CD14-positive monocyte (primary cell): Measurements from ENCODE around the gene CYP4F12. TPM values are rescaled to one million over a fixed set of nuclear protein-coding genes. Genes with fewer than 3 reads are reported as not detected.

ENCODE experiments used
- DNase-seq, 3 donors: peaks; one replicate each; pipeline ENCODE4 v3.0.0-alpha.2; 2011 to 2022
- H2AFZ ChIP-seq: 2 replicates; pipeline ENCODE4 v1.6.0; 2012; ENCODE audit warnings: mild to moderate bottlenecking, low read depth, low read length, inconsistent platforms; ENCODE audit not compliant: insufficient read depth, poor library complexity, severe bottlenecking
- H3K27ac ChIP-seq, 2 donors: 1 replicate in 1 of 2; 2 replicates in 1 of 2; pipeline ENCODE4 v1.5.1; 2012 to 2013; ENCODE audit warnings: low read length in 2 of 2, control low read depth in 1 of 2, inconsistent platforms in 1 of 2, low read depth in 1 of 2, mild to moderate bottlenecking in 1 of 2
- H3K27me3 ChIP-seq, 2 donors: one replicate each; pipeline versions ENCODE4 v1.6.0 to v1.6.1; 2011 to 2013; ENCODE audit warnings: low read length in 2 of 2; ENCODE audit not compliant: control insufficient read depth in 2 of 2, insufficient read depth in 2 of 2
- H3K36me3 ChIP-seq, 2 donors: replicated peaks in 1 of 2; 1 replicate in 1 of 2; 2 replicates in 1 of 2; pipeline versions ENCODE4 v1.5.1 to v1.6.1; 2012 to 2013; ENCODE audit warnings: low read length in 2 of 2, control low read depth in 1 of 2, inconsistent platforms in 1 of 2, mild to moderate bottlenecking in 1 of 2; ENCODE audit not compliant: insufficient read depth in 2 of 2, control insufficient read depth in 1 of 2
- H3K4me1 ChIP-seq, 2 donors: 1 replicate in 1 of 2; 2 replicates in 1 of 2; pipeline versions ENCODE4 v1.5.1 to v1.6.1; 2012 to 2013; ENCODE audit warnings: low read length in 2 of 2, control low read depth in 1 of 2, inconsistent platforms in 1 of 2, mild to moderate bottlenecking in 1 of 2, moderate library complexity in 1 of 2; ENCODE audit not compliant: insufficient read depth in 2 of 2, control insufficient read depth in 1 of 2
- H3K4me2 ChIP-seq: replicated peaks from 2 replicates; pipeline ENCODE3; 2012; ENCODE audit warnings: low read length, moderate library complexity, mild to moderate bottlenecking; ENCODE audit not compliant: poor library complexity, severe bottlenecking; ENCODE audit errors: extremely low read depth
- H3K4me3 ChIP-seq, 3 experiments: fragments of 200-600 bp in 1 of 3; sonication (generic) in 1 of 3; replicated peaks in 1 of 3; 1 replicate in 2 of 3; 2 replicates in 1 of 3; pipeline ENCODE4 v1.5.1; 2011 to 2013; ENCODE audit warnings: low read length in 3 of 3, mild to moderate bottlenecking in 3 of 3, control low read depth in 2 of 3, low read depth in 2 of 3, inconsistent platforms in 1 of 3, moderate library complexity in 1 of 3
- H3K79me2 ChIP-seq: 2 replicates; pipeline ENCODE4 v1.6.0; 2012; ENCODE audit warnings: mild to moderate bottlenecking, control low read depth, inconsistent platforms, low read length, moderate library complexity; ENCODE audit not compliant: insufficient read depth
- H3K9ac ChIP-seq: 2 replicates; pipeline ENCODE4 v1.6.0; 2017; ENCODE audit warnings: low read length, mild to moderate bottlenecking; ENCODE audit not compliant: insufficient read depth, poor library complexity, severe bottlenecking
- H3K9me3 ChIP-seq, 2 donors: replicated peaks in 1 of 2; 1 replicate in 1 of 2; 2 replicates in 1 of 2; pipeline versions ENCODE4 v1.5.1 to v1.6.1; 2012 to 2013; ENCODE audit warnings: low read length in 2 of 2, control low read depth in 1 of 2; ENCODE audit not compliant: control insufficient read depth in 1 of 2, insufficient read depth in 1 of 2
- H4K20me1 ChIP-seq: 2 replicates; pipeline ENCODE4 v1.6.0; 2012; ENCODE audit warnings: mild to moderate bottlenecking, low read length, control low read depth, moderate library complexity; ENCODE audit not compliant: insufficient read depth
- H3K27ac Mint-ChIP-seq, 7 donors: one replicate each; pipeline ENCODE4 v1.8.0; 2020; ENCODE audit warnings: mild to moderate bottlenecking in 7 of 7, mixed read lengths in 7 of 7, moderate library complexity in 6 of 7, inconsistent platforms in 2 of 7
- H3K27me3 Mint-ChIP-seq, 3 donors: one replicate each; pipeline ENCODE4 v1.8.0; 2021 to 2022; ENCODE audit warnings: low read depth in 3 of 3, mild to moderate bottlenecking in 3 of 3, mixed read lengths in 3 of 3, moderate library complexity in 3 of 3, inconsistent platforms in 1 of 3
- H3K36me3 Mint-ChIP-seq, 2 donors: one replicate each; pipeline ENCODE4 v1.8.0; 2020; ENCODE audit warnings: mixed read lengths in 2 of 2, inconsistent platforms in 1 of 2, mild to moderate bottlenecking in 1 of 2
- H3K4me1 Mint-ChIP-seq: one replicate; pipeline ENCODE4 v1.8.0; 2020; ENCODE audit warnings: mild to moderate bottlenecking, mixed read lengths
- H3K4me3 Mint-ChIP-seq, 2 donors: one replicate each; pipeline ENCODE4 v1.8.0; 2020; ENCODE audit warnings: mild to moderate bottlenecking in 2 of 2, mixed read lengths in 2 of 2, moderate library complexity in 1 of 2
- H3K9me3 Mint-ChIP-seq, 7 donors: one replicate each; pipeline ENCODE4 v1.8.0; 2020 to 2022; ENCODE audit warnings: mixed read lengths in 7 of 7, mild to moderate bottlenecking in 6 of 7, moderate library complexity in 6 of 7, inconsistent platforms in 2 of 7
- CTCF ChIP-seq: fragments of 200-600 bp; IDR thresholded peaks from one replicate; pipeline ENCODE4 v1.8.0; 2022; ENCODE audit warnings: antibody characterized with exemption, mild to moderate bottlenecking
- WGBS: methylation state at CpG from one replicate; pipeline ENCODE4 v1.1.5; 2013; ENCODE audit warnings: missing lambda C conversion rate; ENCODE audit not compliant: insufficient coverage; 5-methylcytosine and 5-hydroxymethylcytosine counted together
- intact Hi-C, 2 donors: fragments of 100-400 bp; cut with micrococcal nuclease; formaldehyde crosslinking; loops; one replicate each; pipeline versions ENCODE4 v1.15.0 to v1.15.1; 2023
- polyA plus RNA-seq, 3 donors: library from polyadenylated mRNA; depleted of rRNA in 1 of 3; unstranded in 2 of 3; stranded (reverse) in 1 of 3; fragments of 300-500 nt in 2 of 3; fragments of >200 nt in 1 of 3; fragmentation: Illumina TruSeq in 2 of 3; gene quantifications; 1 replicate in 2 of 3; 2 replicates in 1 of 3; pipeline ENCODE4 v1.2.3, GENCODE V29; 2012 to 2021

CYP4F12 gene
- polyA plus RNA-seq, 3 donors, result 0.09 TPM; not detected in 2

GRCh38 chr19:15730538-15730937 lies 57.7 kb downstream of the CYP4F12 start:
- Mint-ChIP-seq H3K36me3 (no peaks in the 10 kb centered on the region), H3K27ac (no peak overlapping the region), H3K9me3 (peaks cover 0 to 1% (median 0%) of the 10 kb centered on the region in 7 donors), H3K4me3 (no peak overlapping the region), H3K27me3 (peaks cover 9 to 29% (median 19%) of the 10 kb centered on the region in 3 donors), H3K4me1 (no peaks in the 10 kb centered on the region)
- WGBS, result no CpG with 5 or more reads among the region's 1 CpG
- Histone ChIP-seq H3K4me2 (no peak overlapping the region), H3K27ac (no peak overlapping the region), H3K27me3 (peaks cover 7 to 8% of the 10 kb centered on the region in 2 donors), H3K9ac (no peak overlapping the region), H2AFZ (no peak overlapping the region), H3K79me2 (no peaks in the 10 kb centered on the region), H3K4me1 (no peaks in the 10 kb centered on the region), H3K36me3 (no peaks in the 10 kb centered on the region), H4K20me1 (no peaks in the 10 kb centered on the region), H3K4me3 (no peak overlapping the region), H3K9me3 (no peaks in the 10 kb centered on the region)
- intact Hi-C loops, result no loop called here
- no peak for TF ChIP-seq CTCF
- no peak for DNase-seq

- no peak overlapping the region for H3K27ac Mint-ChIP-seq
- DNase-seq, result no peak
- TF ChIP-seq CTCF, result no peak
- Histone ChIP-seq H3K27me3 (peaks cover 2 to 3% of the 10 kb centered on the region in 2 donors), H3K4me3 (no peak overlapping the region), H3K27ac (no peak overlapping the region), H3K9ac (no peak overlapping the region), H3K4me1 (no peaks in the 10 kb centered on the region), H3K79me2 (no peaks in the 10 kb centered on the region), H2AFZ (no peak overlapping the region), H4K20me1 (no peaks in the 10 kb centered on the region), H3K36me3 (no peaks in the 10 kb centered on the region), H3K4me2 (no peak overlapping the region), H3K9me3 (no peaks in the 10 kb centered on the region)
- H3K9me3 Mint-ChIP-seq, result peaks cover 0 to 1% (median 0%) of the 10 kb centered on the region in 7 donors
- H3K27me3 Mint-ChIP-seq, result peaks cover 6 to 18% (median 14%) of the 10 kb centered on the region in 3 donors
- WGBS, result 60% methylated on average over 1 of the region's 1 CpG
- intact Hi-C loops, result no loop called here
- no peaks in the 10 kb centered on the region for H3K36me3 Mint-ChIP-seq
- no peaks in the 10 kb centered on the region for H3K4me1 Mint-ChIP-seq
- no peak overlapping the region for H3K4me3 Mint-ChIP-seq
These were observed 59.5 kb downstream of the CYP4F12 start for GRCh38 chr19:15732388-15732787.
